Measurements from ENCODE around the gene HIVEP3.
A peak's percentile ranks its signal among the peaks of the same experiment; 100 is the strongest.
"Not testable (repeated sequence)": the region's sequence is repeated elsewhere in the genome, so short reads cannot be mapped to it uniquely, and the experiment has no call there.

The HIVEP3 gene

DNA sequence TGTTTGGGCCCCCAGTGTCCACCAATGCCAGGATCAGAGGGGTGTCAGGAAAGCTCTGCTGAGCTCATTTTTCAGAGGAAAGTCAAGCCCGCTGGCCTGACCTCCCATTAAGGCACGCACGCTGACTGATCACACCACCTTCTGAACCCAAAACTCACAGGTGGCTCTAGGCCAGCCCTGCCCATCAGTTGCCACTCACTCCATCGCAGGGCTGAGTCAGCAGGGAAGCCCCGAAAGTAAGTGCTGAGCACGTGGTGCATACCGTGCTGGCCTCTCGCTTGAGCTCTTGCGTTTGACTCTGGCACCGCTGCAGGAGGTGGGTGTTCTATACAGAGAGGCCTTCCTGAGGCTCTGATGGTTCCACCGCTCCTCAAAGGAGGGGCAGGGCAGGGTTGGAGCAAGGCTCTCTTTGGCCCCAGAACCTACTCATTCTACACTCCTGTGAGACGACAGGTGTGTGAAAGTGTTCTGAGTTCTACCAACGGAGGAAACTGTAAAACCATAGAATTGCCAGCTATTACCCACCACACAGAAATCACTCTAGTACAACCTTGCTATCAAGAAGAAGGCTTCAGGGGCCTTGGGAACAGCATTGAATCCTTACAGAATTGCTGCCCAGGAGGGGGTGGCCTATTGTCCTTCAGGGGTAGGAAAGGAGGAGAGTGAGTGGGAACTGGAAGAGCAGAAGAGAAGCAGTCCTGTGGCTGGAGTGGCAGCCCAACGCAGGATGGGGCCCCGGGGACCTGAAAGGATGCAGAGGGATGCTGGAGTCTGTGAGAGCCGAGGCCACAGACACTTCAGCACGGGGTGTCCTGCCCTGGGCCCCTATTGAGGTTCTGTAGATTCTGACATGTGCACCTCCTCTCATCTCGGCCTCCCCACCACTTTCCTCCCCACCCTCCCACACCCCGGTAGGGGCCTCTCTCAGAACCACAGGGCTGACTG, 219.5 kb downstream of the HIVEP3 start:
- DNase-seq (ENCODE audit: low read depth), result no peak
- H3K4me3 ChIP-seq (ENCODE audit: low read length), result no peak overlapping the region
- TF ChIP-seq, protein P1, sequence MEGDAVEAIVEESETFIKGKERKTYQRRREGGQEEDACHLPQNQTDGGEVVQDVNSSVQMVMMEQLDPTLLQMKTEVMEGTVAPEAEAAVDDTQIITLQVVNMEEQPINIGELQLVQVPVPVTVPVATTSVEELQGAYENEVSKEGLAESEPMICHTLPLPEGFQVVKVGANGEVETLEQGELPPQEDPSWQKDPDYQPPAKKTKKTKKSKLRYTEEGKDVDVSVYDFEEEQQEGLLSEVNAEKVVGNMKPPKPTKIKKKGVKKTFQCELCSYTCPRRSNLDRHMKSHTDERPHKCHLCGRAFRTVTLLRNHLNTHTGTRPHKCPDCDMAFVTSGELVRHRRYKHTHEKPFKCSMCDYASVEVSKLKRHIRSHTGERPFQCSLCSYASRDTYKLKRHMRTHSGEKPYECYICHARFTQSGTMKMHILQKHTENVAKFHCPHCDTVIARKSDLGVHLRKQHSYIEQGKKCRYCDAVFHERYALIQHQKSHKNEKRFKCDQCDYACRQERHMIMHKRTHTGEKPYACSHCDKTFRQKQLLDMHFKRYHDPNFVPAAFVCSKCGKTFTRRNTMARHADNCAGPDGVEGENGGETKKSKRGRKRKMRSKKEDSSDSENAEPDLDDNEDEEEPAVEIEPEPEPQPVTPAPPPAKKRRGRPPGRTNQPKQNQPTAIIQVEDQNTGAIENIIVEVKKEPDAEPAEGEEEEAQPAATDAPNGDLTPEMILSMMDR (IDR thresholded peaks at IDR 0.05; ENCODE audit: insufficient read depth, low read depth, low read length, missing control alignments), result no peak

DNA sequence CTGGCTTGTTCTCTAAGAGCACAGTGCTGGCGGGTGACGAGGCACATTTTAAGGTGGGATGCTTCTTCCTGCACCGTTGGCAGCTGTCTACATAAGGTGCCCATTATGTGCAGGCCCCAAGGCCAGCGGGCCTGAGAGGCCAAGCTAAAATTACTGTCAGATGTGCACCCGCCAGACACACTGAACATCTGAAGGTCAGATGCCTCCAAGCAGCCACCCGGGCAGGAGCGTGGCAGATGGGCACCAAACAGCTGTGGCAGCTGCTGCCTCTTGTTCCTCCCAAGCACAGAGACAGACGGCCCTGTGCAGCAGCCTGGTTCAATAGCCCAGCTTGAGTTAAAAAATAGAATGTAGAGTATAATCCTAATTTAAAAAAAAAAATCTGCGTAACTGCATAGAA, 222.3 kb downstream of the HIVEP3 start:
- TF ChIP-seq, protein P1 (IDR thresholded peaks at IDR 0.05; ENCODE audit: insufficient read depth, low read depth, low read length, missing control alignments), result no peak

DNA sequence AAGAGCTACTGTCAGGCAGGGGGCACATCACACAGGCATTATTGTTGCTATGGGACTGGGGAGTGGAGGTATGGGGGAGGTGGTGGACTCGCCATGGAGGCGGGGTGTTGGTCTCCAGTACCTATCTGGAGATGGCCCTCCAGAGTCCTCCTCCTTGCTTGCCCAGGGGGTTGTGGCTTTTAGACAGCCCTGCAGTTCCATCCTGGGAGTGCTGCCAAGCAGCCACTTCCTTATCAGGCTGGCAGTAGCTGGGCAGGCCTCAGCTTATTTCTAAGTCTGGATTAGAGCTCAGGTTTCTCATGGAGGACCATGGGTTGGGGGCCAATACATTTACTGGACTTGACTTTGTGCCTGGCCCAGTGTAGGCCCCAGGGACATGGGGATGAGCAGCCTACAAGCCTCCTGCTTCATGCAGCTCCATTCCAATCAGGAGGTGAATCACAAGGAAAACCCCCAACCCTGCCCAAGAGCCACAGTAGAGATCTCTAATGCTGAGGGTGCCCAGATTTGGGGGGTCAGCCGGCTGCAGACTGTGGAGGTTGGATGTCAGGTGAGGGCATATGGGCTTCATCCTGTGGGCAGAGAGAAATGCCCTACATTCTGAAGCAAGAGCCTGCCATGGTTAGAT, 223.5 kb downstream of the HIVEP3 start:
- no peak overlapping the region for H3K4me3 ChIP-seq (ENCODE audit: low read length)
- TF ChIP-seq, protein P1 (IDR thresholded peaks at IDR 0.05; ENCODE audit: insufficient read depth, low read depth, low read length, missing control alignments), result no peak
- DNase-seq (ENCODE audit: low read depth), result peak; percentile 39

More for the DNA sequence above, 222.3 kb downstream of the HIVEP3 start:
- H3K4me3 ChIP-seq (ENCODE audit: low read length), result no peak overlapping the region
- DNase-seq (ENCODE audit: low read depth), result no peak

DNA sequence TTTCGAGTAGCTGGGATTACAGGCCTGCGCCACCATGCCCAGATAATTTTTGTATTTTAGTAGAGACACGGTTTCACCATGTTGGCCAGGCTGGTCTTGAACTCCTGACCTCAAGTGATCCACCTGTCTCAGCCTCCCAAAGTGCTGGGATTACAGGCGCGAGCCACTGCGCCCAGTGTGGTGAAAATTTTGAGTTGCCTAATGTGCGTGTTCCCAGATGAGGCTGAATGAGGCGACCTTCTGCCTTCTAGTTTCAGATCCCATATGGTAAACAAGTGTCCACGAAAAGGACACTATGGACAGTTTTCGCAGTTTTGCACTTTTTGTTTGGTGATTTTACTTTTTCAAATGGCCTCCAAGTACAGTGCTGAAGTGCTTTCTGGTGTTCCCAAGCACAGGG, 226.8 kb downstream of the HIVEP3 start:
- H3K4me3 ChIP-seq (ENCODE audit: low read length); DNase-seq (ENCODE audit: low read depth): not testable (repeated sequence)

DNA sequence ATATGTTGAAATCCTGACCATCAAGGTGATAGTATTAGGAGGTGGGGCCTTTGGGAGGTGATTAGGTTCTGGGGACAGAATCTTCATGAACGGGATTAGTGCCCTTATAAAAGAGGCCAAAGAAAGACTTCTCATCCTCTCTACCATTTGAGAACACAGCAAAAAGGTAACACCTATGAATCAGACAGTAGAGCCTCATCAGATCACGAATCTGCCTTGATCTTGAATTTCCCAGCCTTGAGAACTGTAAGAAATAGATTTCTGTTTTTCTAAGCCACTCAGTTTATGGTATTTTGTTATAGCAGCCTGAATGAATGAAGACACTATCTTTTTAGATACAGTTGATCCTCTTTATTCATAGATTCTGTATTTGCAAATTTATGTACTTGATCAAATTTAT, 227.3 kb downstream of the HIVEP3 start:
- DNase-seq (ENCODE audit: low read depth), result no peak
- no peak overlapping the region for H3K4me3 ChIP-seq (ENCODE audit: low read length)
- TF ChIP-seq, protein P1 (IDR thresholded peaks at IDR 0.05; ENCODE audit: insufficient read depth, low read depth, low read length, missing control alignments), result no peak

DNA sequence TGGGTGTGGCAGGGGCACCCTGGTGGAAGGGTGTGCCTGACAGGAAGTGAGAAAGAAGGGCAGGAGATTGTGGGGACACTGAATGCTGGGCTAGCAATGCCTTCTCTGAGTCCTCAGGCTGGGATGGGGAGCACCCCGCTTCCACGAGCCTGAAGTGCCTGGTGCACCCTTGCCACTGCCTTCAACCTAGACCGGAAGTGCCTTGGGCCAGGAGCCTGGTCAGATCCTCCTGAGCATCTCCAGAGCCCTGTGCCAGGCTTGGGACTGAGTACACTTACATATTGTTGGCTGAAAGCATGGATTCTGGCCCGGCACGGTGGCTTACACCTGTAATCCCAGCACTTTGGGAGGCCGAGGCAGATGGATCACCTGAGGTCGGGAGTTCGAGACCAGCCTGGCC, 228.4 kb downstream of the HIVEP3 start:
- TF ChIP-seq, protein P1 (IDR thresholded peaks at IDR 0.05; ENCODE audit: insufficient read depth, low read depth, low read length, missing control alignments), result no peak
- DNase-seq (ENCODE audit: low read depth), result no peak
- H3K4me3 ChIP-seq (ENCODE audit: low read length), result no peak overlapping the region

DNA sequence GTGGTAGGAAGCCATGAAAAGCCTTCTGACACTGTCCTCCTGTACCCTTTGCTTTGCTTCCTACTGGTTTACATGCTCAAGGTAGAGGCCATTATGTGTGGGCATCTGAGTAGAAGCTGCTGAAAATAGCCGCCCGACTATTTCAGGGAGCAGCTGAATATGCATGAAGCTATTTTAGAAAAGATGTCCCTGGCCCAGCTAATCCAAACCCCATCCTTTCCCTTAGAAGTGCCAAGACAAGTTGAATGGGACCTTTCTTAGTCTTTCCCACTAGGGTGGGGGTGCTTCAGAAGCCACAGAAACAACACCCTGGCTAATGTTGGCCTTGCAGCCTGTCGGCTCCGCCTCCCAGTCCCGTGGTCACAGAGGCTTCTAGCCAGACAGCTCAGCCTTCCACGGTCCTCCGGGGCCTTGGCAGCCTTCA, 229.2 kb downstream of the HIVEP3 start:
- no peak for DNase-seq (ENCODE audit: low read depth)
- no peak overlapping the region for H3K4me3 ChIP-seq (ENCODE audit: low read length)

More for the DNA sequence above, 229.2 kb downstream of the HIVEP3 start:
- TF ChIP-seq, protein P1 (IDR thresholded peaks at IDR 0.05; ENCODE audit: insufficient read depth, low read depth, low read length, missing control alignments), result no peak

Data from epithelial cell of esophagus (primary cell).